Activated CD4-positive, alpha-beta T cell treated with anti-CD3 and anti-CD28 coated beads, Interleukin-2, amount 50 U/mL, for 48 hours (primary cell): ENCODE results near the gene SCUBE1.

Experiments
- DNase-seq, 2 experiments: peaks; one replicate each; pipeline ENCODE4 v3.0.0-alpha.2; 2020

The SCUBE1 gene

GRCh38 chr22:43253839-43254238 is 89.3 kb downstream of the SCUBE1 start:
- DNase-seq, result no peak

- DNase-seq, result no peak
These were observed 90.9 kb downstream of the SCUBE1 start for GRCh38 chr22:43252319-43252718.

- DNase-seq, result no peak
These were observed 93.2 kb downstream of the SCUBE1 start for GRCh38 chr22:43249789-43250471.

GRCh38 chr22:43247546-43248260 is 95.5 kb downstream of the SCUBE1 start:
- no peak for DNase-seq

DNA sequence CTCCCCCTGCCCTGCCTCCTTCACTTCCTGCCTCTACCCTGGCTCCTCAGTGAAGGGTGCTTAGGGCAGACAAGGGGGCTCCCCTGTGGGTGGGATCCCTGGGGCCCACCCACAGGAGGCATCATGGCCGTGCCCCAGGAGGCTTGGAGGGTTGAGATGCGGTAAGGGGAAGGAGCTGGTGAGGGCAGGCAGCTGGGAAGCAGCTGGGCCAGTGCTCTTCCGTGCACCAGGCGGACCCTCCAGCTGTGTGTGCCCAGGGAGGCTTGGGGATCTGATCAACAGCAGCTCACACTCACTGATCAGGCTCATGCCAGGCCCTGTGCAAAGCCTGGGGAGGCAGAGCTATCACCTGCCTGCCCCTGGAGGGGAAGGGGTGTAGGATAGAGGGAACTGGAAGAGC is 97.0 kb downstream of the SCUBE1 start:
- DNase-seq, result no peak

GRCh38 chr22:43245717-43246116 is 97.5 kb downstream of the SCUBE1 start:
- DNase-seq, result no peak

DNA sequence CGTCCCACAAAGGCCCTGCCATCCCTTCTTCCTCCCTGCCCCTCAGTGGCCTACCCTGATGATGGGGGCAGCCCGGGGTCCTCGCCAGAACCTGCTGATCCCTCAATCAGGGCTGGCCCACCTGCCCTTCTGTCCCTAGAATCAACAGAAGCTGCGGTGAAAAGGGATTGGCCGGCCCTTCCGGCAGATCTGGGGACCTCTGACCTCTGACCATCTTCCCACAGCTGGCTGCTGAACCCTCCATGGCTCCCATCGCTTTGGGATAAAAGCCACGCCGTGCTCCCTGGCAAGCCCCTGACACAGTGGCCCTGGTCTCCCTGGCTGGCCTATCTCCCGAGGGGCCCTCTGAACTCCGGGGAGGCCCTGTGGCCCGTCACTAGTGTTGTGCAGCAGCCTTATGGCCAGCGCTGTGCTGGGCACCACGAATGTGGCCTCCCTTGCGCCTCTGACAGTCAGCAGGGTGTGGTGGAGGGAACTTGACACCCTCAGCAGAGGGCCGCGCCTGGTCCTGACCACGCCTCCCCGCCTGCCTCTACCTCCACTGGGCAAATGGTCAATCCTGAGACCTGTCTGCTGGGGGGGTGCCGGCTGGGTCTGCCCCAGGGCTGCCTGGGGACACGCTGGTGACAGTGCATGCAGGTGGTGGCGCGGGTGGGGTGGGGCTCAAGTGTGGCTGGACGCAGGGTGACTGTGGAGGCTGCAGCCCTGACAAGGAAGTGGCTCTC is 98.2 kb downstream of the SCUBE1 start:
- no peak for DNase-seq

DNA sequence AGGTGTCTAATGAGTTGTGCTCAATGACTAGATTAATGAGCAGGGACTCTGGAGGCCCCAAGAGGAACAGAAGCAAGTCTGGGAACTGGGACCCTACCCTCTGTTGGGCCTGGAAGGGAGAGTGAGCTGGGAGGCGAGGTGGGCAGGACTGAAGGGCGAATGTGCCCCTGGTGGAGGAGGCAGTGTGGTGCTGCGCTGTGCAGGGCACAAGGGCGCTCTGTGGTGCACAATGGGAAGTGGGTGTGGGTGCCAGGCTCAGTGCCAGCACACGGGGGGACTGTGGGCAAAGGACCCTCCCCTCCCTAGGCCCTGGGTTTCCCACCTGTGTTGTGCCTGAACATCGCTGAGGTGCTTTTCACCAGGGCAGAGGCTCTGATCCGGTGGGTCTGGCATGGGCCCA is 98.8 kb downstream of the SCUBE1 start:
- no peak for DNase-seq

DNA sequence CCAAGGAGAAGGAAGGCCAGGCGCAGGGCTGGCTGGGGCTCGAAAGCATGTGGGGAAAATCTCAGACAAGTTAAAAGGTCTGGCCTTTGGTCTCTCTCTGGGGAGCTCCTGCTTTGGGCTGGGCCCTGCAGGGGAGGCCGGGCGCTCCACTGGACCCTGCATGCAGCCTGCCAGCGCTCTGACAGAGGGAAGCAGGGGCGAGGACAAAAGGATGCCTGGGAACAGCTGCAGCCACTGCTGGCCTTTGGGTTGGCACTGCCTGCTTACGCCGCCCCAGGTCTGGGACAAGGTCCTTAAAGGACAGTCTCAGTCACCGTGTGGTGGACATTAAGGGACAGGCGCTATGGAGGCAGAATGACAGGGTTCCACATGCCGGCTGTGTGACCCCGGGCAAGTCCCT is 99.8 kb downstream of the SCUBE1 start:
- no peak for DNase-seq

DNA sequence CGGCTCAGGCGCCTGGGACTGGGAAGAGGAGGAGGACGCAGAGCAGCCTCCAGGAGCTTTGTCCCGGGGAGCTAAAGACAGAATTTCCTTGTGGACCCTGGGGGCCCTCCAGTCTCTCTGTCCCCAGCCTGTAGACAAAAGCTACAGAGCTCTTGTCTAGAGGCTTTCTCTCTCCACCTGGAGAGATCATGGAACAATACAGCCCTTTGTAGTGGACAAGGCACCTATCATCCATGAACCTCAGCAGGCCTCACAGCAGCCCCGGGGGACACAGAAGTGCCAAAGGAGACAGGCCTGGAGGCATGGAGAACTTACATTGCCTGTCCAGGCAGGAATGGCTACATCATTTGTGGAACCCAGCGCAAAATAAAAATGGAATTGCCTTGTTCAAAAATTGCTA is 100.5 kb downstream of the SCUBE1 start:
- no peak for DNase-seq

- DNase-seq, result no peak
These were observed 101.3 kb downstream of the SCUBE1 start for GRCh38 chr22:43241699-43242386.

GRCh38 chr22:43241138-43241597 is 102.0 kb downstream of the SCUBE1 start:
- no peak for DNase-seq

GRCh38 chr22:43240614-43241013 is 102.6 kb downstream of the SCUBE1 start:
- DNase-seq, result no peak

GRCh38 chr22:43239956-43240355 is 103.2 kb downstream of the SCUBE1 start:
- no peak for DNase-seq

DNA sequence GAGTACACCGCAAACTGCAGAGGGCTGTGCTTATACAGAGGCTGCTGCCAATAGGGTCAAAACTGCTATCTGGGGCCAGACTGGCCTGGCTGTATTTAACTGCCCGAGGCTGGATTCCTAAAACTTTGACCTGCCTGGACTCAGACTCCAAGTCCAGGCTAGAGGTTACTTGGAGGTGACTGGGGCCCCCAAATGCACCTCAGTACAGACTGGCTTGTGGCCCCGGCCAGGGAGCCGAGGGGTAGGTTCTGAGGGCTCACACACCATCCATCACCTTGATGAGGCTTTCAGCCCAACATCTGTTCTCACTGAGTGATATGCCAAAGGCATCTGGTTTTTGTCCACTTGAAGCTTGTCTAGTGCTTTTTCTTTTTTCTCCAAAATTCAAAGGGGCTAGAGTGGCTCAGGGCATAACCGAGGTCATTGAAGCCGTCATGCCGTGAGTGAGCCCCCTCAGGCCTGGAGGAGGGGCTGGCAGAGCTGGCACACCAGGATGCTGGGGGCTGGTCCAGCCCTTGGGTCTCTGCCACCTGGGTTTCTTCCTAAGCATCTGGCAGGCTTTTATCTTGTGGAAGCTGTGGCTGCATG is 103.9 kb downstream of the SCUBE1 start:
- no peak for DNase-seq

- DNase-seq, result no peak
These were observed 104.6 kb downstream of the SCUBE1 start for GRCh38 chr22:43238526-43239006.

DNA sequence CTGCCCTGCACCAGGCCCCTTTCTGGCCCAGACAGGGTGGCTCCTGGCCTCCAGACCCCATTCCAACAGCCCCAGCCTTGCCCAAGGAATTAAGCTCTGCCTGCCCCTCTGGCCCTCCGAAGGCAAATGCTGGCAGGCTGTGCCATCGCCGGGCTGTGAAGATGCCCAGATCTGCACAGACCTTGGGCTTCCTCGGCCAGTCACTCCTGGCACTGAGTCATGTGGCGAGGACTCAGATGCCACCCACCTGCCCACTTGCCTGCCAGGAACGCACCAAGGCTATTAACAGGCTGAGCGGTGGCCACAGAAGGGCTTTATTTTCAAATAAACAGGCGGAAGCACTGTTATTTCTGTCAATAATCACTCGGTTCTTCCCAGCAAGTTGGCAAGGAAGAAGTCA is 105.9 kb downstream of the SCUBE1 start:
- DNase-seq, result no peak

DNA sequence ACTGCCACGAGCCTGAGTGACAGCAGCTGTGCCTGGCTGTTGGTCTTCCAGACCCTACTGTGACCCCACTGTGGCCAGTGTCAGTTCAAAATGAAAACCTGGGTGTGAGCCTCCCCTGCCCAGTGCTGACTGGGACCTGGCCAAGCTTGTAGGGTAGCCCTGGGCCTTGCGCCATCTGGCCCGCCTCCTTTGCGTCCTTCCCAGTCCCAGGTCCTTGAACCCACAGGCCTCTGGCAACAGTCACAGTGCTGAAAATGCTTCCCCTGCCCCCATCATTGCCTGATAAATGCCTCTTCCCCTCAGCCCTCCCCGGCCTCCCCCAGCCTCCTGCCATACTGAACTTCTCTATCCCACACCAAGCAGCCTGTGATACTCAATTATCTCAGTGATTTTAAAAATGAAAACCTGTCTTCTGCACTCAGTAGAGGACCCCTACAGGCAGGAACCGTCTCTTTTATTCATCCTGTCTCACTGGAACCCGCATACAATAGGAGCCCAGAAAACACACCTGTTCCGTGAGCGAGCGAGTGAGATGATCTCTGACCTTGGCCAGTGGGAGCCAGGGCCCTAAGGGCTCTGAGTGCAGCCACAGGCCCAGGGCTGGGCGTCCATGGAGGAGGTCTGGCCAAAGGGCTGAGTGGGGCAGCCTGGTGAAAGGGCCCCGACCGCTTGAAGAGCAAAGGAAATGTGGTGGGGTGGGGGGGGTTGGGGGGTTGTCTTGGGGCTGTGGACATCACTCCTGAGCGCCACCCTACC is 106.6 kb downstream of the SCUBE1 start:
- DNase-seq, result no peak

GRCh38 chr22:43235445-43236409 is 107.4 kb downstream of the SCUBE1 start:
- DNase-seq, result no peak

GRCh38 chr22:43234264-43234988 is 108.7 kb downstream of the SCUBE1 start:
- no peak for DNase-seq
